Spleen (tissue), 11 donors: Measurements from ENCODE around the gene DHRSX. TPM values are rescaled to one million over a fixed set of nuclear protein-coding genes. Genes with fewer than 3 reads are reported as not detected.

Source experiments
- DNase-seq: peaks from one replicate; pipeline ENCODE4 v3.0.0-alpha.2; 2020
- H3K27ac ChIP-seq, 8 donors: fragments of 200-600 bp; sonication (generic) in 7 of 8; 1 replicate in 4 of 8; 2 replicates in 4 of 8; pipeline versions ENCODE4 v1.5.0 to v1.8.0; 2016 to 2021; ENCODE audit warnings: inconsistent platforms in 4 of 8, mild to moderate bottlenecking in 4 of 8, moderate library complexity in 1 of 8
- H3K27me3 ChIP-seq, 7 donors: fragments of 200-600 bp; sonication (generic) in 6 of 7; replicated peaks in 1 of 7; 1 replicate in 4 of 7; 2 replicates in 3 of 7; pipeline versions ENCODE4 v1.5.0 to v1.8.0; 2016 to 2021; ENCODE audit warnings: inconsistent platforms in 3 of 7, mild to moderate bottlenecking in 1 of 7
- H3K36me3 ChIP-seq, 6 donors: fragments of 200-600 bp; sonication (generic) in 5 of 6; 1 replicate in 4 of 6; 2 replicates in 2 of 6; pipeline versions ENCODE4 v1.5.0 to v1.8.0; 2016 to 2021; ENCODE audit warnings: inconsistent platforms in 2 of 6
- H3K4me1 ChIP-seq, 6 donors: fragments of 200-600 bp; sonication (generic) in 5 of 6; 1 replicate in 3 of 6; 2 replicates in 3 of 6; pipeline versions ENCODE4 v1.5.0 to v1.8.0; 2016 to 2021; ENCODE audit warnings: inconsistent platforms in 3 of 6
- H3K4me3 ChIP-seq, 8 donors: fragments of 200-600 bp; sonication (generic) in 7 of 8; 1 replicate in 4 of 8; 2 replicates in 4 of 8; pipeline versions ENCODE4 v1.5.0 to v1.8.0; 2016 to 2021; ENCODE audit warnings: inconsistent platforms in 4 of 8, mild to moderate bottlenecking in 4 of 8, moderate library complexity in 2 of 8
- H3K9me3 ChIP-seq, 8 donors: fragments of 200-600 bp; sonication (generic) in 7 of 8; 1 replicate in 4 of 8; 2 replicates in 4 of 8; pipeline versions ENCODE4 v1.5.0 to v1.8.0; 2016 to 2021; ENCODE audit warnings: inconsistent platforms in 4 of 8
- POLR2A ChIP-seq, 3 donors: fragments of 450-650 bp; IDR thresholded peaks; one replicate each; pipeline ENCODE4 v1.5.1; 2017; ENCODE audit warnings: antibody characterized with exemption in 3 of 3, mild to moderate bottlenecking in 1 of 3
- POLR2AphosphoS5 ChIP-seq, 3 donors: sonication (generic); formaldehyde crosslinking; IDR thresholded peaks; one replicate each; pipeline ENCODE4 v1.5.1; 2017; ENCODE audit warnings: antibody characterized with exemption in 3 of 3
- WGBS, 5 donors: extraction: QIAGEN DNeasy Blood & Tissue Kit in 3 of 5; methylation state at CpG; one replicate each; pipeline versions ENCODE4 v1.1.5 to v1.1.7; 2013 to 2018; 5-methylcytosine and 5-hydroxymethylcytosine counted together
- intact Hi-C: fragments of 100-400 bp; cut with DNase I; formaldehyde crosslinking; loops from one replicate; pipeline ENCODE4 v1.15.0; 2023; ENCODE audit warnings: low total_unique reads
- polyA plus RNA-seq, 3 donors: library from polyadenylated mRNA; stranded (reverse); fragments of 200-250 nt; gene quantifications; one replicate each; pipeline ENCODE4 v1.2.1, GENCODE V29; 2013
- total RNA-seq, 7 donors: library from RNA; depleted of rRNA in 3 of 7; stranded (reverse); fragments of >200 nt in 3 of 7; fragmentation: NEBNext Ultra II Directional in 4 of 7; extraction: Animal tissue kit (Norgen Biotek cat#: 25700) in 4 of 7; gene quantifications; one replicate each; pipeline versions ENCODE4 v1.1.0 to v1.2.1, GENCODE V29; 2016 to 2021
- TF ChIP-seq, protein P1 (sequence below), 11 experiments: fragments of 200-600 bp in 7 of 11; fragments of 450-650 bp in 4 of 11; sonication (generic) in 4 of 11; IDR thresholded peaks in 8 of 11; conservative IDR thresholded peaks in 3 of 11; 1 replicate in 7 of 11; 2 replicates in 4 of 11; pipeline versions ENCODE4 v1.4.0 to v1.8.0; 2016 to 2021; ENCODE audit warnings: antibody characterized with exemption in 11 of 11, inconsistent platforms in 4 of 11, mild to moderate bottlenecking in 1 of 11
- donor health status: healthy with polysubstance abuse.
- donor health status: DM: no; HTN: no; CAD: no; lungs with moderate emphysema.
- donor health status: DM: no; HTN: no; CAD: no.
- donor health status: Bipolar disorder and iron deficiency.
- donor health status: healthy.
- donor health status: DM: no; HTN: no; CAD: no.
- donor health status: DM: yes; HTN: yes; CAD: no.

The DHRSX gene
- total and polyA plus RNA-seq, 10 donors, result 5.5 to 29.6 (median 23.2) TPM

DNA sequence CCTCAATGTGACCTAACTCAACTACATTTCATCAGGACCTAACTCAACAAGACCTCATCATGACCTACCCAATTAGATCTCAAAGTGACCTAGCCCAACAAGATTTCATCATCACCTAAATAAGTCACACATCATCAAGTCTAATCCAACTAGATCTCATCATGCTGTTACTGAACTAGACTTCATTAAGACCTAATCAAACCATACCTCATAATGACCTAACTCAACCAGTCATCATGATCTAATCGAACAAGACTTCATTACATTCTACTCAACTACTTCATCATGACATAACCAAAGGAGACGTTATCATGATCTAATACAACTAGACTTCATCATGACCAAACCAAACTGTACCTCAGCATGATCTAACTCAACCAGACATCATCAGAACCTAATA, 82.8 kb downstream of the DHRSX start:
- Histone ChIP-seq H3K4me3 (no peak overlapping the region), H3K27ac (no peak overlapping the region), H3K4me1 (no peaks in the 10 kb centered on the region), H3K36me3 (peaks cover 0 to 42% (median 5%) of the 10 kb centered on the region in 6 donors), H3K27me3 (no peaks in the 10 kb centered on the region), H3K9me3 (peaks cover 0 to 10% (median 0%) of the 10 kb centered on the region in 8 donors)
- intact Hi-C loops, result no loop called here
- 91 to 97% (median 94%) methylated on average over 2 of the region's 2 CpGs for WGBS, 5 donors
- DNase-seq, result no peak
- TF ChIP-seq POLR2AphosphoS5 (IDR thresholded peaks at IDR 0.05), result no peak
- TF ChIP-seq, protein P1, sequence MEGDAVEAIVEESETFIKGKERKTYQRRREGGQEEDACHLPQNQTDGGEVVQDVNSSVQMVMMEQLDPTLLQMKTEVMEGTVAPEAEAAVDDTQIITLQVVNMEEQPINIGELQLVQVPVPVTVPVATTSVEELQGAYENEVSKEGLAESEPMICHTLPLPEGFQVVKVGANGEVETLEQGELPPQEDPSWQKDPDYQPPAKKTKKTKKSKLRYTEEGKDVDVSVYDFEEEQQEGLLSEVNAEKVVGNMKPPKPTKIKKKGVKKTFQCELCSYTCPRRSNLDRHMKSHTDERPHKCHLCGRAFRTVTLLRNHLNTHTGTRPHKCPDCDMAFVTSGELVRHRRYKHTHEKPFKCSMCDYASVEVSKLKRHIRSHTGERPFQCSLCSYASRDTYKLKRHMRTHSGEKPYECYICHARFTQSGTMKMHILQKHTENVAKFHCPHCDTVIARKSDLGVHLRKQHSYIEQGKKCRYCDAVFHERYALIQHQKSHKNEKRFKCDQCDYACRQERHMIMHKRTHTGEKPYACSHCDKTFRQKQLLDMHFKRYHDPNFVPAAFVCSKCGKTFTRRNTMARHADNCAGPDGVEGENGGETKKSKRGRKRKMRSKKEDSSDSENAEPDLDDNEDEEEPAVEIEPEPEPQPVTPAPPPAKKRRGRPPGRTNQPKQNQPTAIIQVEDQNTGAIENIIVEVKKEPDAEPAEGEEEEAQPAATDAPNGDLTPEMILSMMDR (IDR thresholded peaks at IDR 0.05 in 8 of 11, conservative IDR thresholded peaks at IDR 0.05 in 3 of 11), result no peak
- no peak for TF ChIP-seq POLR2A (IDR thresholded peaks at IDR 0.05)

GRCh38 chrX:2416851-2417604, 83.7 kb downstream of the DHRSX start:
- intact Hi-C loops, result no loop called here
- Histone ChIP-seq H3K9me3 (peaks cover 0 to 10% (median 0%) of the 10 kb centered on the region in 8 donors), H3K27me3 (no peaks in the 10 kb centered on the region), H3K4me3 (no peak overlapping the region), H3K36me3 (peaks cover 0 to 32% (median 5%) of the 10 kb centered on the region in 6 donors), H3K4me1 (no peaks in the 10 kb centered on the region), H3K27ac (no peak overlapping the region)
- TF ChIP-seq POLR2AphosphoS5 (IDR thresholded peaks at IDR 0.05) (no peak), POLR2A (IDR thresholded peaks at IDR 0.05) (no peak)
- TF ChIP-seq, protein P1 (IDR thresholded peaks at IDR 0.05 in 8 of 11, conservative IDR thresholded peaks at IDR 0.05 in 3 of 11), result no peak
- 96 to 100% (median 96%) methylated on average over 1 of the region's 1 CpG for WGBS, 5 donors
- no peak for DNase-seq

GRCh38 chrX:2414384-2414783, 86.4 kb downstream of the DHRSX start:
- 88 to 92% (median 90%) methylated on average over 2 of the region's 2 CpGs for WGBS, 5 donors
- Histone ChIP-seq H3K36me3 (peaks cover 0 to 28% (median 0%) of the 10 kb centered on the region in 6 donors), H3K9me3 (peaks cover 0 to 10% (median 0%) of the 10 kb centered on the region in 8 donors), H3K4me1 (no peaks in the 10 kb centered on the region), H3K4me3 (no peak overlapping the region), H3K27me3 (no peaks in the 10 kb centered on the region), H3K27ac (no peak overlapping the region)
- no peak for DNase-seq
- TF ChIP-seq POLR2AphosphoS5 (IDR thresholded peaks at IDR 0.05), result no peak
- TF ChIP-seq, protein P1 (IDR thresholded peaks at IDR 0.05 in 8 of 11, conservative IDR thresholded peaks at IDR 0.05 in 3 of 11), result no peak
- TF ChIP-seq POLR2A (IDR thresholded peaks at IDR 0.05), result no peak
- intact Hi-C loops, result no loop called here

- intact Hi-C loops, result no loop called here
- no peaks in the 10 kb centered on the region for H3K4me1 ChIP-seq
- H3K27ac ChIP-seq, result no peak overlapping the region
- no peaks in the 10 kb centered on the region for H3K27me3 ChIP-seq
- WGBS, 5 donors, result 92 to 99% (median 96%) methylated on average over 2 of the region's 2 CpGs
- no peak for DNase-seq
- TF ChIP-seq, protein P1 (IDR thresholded peaks at IDR 0.05 in 8 of 11, conservative IDR thresholded peaks at IDR 0.05 in 3 of 11), result no peak
- no peak for TF ChIP-seq POLR2AphosphoS5 (IDR thresholded peaks at IDR 0.05)
- no peak for TF ChIP-seq POLR2A (IDR thresholded peaks at IDR 0.05)
- H3K9me3 ChIP-seq, result peaks cover 0 to 10% (median 0%) of the 10 kb centered on the region in 8 donors
- no peak overlapping the region for H3K4me3 ChIP-seq
- peaks cover 0 to 29% (median 0%) of the 10 kb centered on the region in 6 donors for H3K36me3 ChIP-seq
These were observed 86.8 kb downstream of the DHRSX start for GRCh38 chrX:2413969-2414368.
